ENCODE results near the gene KRTAP9-4. TPM values are rescaled to one million over a fixed set of nuclear protein-coding genes. Genes with fewer than 3 reads are reported as not detected.
"Not testable (repeated sequence)": the region's sequence is repeated elsewhere in the genome, so short reads cannot be mapped to it uniquely, and the experiment has no call there.

KRTAP9-4 gene, protein sequence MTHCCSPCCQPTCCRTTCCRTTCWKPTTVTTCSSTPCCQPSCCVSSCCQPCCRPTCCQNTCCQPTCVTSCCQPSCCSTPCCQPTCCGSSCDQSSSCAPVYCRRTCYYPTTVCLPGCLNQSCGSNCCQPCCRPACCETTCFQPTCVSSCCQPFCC
- total RNA-seq (2014; rRNA removed; shearing (Covaris generic)), result not detected in 2 replicates

GRCh38 chr17:41249637-41250240 is at the start of gene KRTAP9-4:
TSS of gene KRTAP9-4 (plus strand) at chr17:41249687. CDS start at chr17:41249721, 34 bp downstream.
- not testable (repeated sequence) for DNase-seq (ENCODE audit: low read depth)

DNA sequence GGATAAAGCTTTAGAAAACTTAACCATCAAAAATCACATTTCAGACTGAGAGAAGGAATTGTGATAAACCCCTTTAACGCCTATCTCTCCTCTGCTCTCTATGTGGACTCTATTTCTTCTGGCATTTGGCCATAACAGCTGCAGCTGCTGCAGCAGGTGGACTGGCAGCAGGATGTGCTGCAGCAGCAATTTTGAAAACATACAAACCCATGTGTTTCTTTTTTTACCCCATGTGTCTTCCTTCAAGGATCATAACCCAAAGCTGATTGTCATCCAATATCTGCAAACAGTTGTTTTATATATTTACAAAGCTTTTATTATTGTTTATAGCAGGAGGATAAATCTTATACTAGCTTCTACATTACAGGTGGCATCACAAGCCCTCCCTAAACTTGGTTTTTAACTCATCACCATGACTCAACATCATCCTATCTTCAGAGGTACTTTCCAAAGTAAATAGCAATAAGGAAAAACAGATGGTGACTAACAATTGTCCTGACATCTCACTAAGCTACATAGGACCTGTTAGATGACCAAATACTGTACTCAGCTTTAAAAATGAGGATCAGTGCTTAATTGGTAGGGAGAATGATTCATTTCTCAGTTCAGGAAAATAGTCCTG is 37.5 kb upstream of the KRTAP9-4 start:
- peak; percentile 29 for DNase-seq (ENCODE audit: low read depth)

DNA sequence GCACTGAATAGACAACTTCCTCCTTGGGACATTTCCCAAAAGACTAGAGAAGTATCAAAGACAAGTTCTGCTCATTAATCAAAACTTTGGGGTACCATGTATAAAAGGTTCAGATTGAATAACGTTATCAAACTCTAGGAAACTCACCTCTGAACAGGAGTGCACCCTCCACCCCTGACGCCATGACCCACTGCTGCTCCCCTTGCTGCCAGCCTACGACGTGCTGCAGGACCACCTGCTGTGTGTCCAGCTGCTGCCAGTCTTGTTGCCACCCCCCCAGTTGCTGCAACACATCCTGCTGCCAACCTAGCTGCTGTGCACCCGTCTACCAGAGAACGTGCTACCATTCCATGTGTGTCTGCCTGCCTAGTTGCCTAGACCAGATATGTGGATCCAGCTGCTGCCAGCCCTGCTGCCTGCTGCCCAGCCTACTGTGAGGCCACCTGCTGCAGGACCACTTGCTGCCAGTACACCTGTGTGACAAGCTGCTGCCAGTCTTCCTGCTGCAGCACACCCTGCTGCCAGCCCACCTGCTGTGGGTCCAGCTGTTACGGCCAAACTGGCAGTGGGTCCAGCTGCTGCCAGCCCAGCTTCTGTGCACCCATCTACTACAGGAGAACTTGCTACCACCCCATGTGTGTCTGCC is 36.8 kb upstream of the KRTAP9-4 start:
- DNase-seq (ENCODE audit: low read depth), result peak; percentile 15

DNA sequence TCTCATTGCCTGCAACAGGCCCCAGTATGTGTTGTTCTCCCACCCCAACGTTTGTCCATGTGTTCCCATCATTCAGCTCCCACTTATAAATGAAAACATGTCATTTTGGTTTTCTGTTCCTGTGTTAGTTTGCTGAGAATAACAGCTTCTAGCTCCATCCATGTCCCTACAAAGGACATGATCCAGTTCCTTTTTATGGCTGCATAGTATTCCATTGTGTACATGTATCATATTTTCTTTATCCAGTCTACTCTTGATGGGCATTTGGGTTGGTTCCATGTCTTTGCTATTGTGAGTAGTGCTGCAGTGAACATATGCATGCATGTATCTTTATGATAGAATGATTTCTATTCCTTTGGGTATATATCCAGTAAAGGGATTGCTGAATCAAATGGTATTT is 33.8 kb upstream of the KRTAP9-4 start:
- no peak for DNase-seq (ENCODE audit: low read depth)

DNA sequence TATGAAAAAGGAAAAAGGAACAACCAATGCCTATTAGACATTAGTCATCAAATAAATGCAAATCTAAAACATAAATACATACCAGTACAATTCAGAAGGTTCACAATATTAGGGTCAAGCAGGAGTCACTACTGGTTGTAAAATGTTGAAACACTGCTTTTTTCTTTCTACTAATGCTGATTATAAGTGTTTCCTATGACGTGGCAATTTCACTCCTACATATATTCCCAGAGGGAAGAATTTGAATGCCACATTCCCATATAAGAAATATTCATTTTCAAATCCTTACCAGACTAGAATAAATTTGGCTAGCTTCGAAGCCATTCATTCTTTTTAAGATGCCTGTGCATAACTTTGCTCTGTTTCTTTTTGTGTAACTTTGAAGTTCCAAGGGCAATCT is 25.7 kb upstream of the KRTAP9-4 start:
- no peak for DNase-seq (ENCODE audit: low read depth)

DNA sequence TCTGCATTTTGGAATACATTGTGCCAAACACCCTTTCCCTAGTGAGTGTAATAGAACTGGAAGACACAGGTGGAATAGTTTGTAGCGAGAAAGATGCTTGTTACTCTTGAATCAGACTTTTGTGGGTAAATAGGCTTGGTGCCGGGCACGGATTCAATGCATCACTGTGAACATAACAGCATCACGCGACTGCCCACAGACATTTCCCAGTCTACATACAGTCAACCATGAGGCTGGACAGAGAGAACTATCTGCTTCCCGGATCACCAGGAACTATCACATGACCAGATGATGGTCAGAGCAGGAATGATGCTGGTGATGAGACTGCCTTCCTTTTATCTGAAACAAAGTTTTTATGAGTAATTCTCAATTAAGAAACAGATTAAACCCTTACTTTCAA is 23.4 kb upstream of the KRTAP9-4 start:
- no peak for DNase-seq (ENCODE audit: low read depth)

DNA sequence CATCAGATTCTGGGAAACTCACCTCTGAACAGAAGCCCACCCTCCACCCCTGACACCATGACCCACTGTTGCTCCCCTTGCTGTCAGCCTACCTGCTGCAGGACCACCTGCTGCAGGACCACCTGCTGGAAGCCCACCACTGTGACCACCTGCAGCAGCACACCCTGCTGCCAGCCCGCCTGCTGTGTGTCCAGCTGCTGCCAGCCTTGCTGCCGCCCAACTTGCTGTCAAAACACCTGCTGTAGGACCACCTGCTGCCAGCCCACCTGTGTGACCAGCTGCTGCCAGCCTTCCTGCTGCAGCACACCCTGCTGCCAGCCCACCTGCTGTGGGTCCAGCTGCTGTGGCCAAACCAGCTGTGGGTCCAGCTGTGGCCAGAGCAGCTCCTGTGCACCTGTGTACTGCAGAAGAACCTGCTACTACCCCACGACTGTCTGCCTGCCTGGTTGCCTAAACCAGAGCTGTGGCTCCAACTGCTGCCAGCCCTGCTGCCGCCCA is 22.8 kb upstream of the KRTAP9-4 start, which contains the start of gene KRTAP9-2:
Gene KRTAP9-2 (plus strand): TSS at position 51 of the 498 bp plus-strand sequence. CDS start 7 bp downstream, at position 58.
- not testable (repeated sequence) for DNase-seq (ENCODE audit: low read depth)

- no peak for DNase-seq (ENCODE audit: low read depth)
Observed at GRCh38 chr17:41230094-41230493, 19.4 kb upstream of the KRTAP9-4 start.

DNA sequence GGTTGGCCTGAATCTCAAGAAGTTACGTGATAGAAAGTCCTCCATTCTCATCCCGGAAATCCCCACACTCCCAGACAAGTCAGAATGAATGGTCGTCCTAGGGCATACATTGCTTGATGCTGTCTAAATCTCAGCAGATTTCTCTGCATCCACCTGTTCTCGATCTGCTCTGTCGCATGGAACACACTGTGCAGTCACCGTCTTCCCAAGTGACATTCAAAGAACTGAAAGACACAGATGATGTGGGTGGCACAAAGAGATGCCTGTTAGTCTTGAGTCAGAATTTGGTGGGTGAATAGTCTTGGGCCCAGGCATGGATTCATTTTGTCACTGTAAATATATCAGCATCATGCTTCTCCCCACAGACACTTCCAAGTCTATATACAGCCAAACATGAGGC is 17.8 kb upstream of the KRTAP9-4 start:
- no peak for DNase-seq (ENCODE audit: low read depth)

DNA sequence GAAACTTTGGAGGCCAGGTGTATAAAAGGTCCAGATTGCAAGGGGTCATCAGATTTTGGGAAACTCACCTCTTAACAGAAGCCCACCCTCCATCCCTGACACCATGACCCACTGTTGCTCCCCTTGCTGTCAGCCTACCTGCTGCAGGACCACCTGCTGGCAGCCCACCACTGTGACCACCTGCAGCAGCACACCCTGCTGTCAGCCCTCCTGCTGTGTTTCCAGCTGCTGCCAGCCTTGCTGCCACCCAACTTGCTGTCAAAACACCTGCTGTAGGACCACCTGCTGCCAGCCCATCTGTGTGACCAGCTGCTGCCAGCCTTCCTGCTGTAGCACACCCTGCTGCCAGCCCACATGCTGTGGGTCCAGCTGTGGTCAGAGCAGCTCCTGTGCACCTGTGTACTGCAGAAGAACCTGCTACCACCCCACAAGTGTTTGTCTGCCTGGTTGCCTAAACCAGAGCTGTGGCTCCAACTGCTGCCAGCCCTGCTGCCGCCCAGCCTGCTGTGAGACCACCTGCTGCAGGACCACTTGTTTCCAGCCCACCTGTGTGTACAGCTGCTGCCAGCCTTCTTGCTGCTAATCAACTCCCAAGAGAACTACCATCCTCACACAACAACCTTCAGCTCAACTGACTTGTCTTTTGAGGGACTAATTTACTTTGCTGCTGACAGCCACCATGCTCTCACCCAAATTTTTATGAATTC is 16.9 kb upstream of the KRTAP9-4 start, which contains the start of gene KRTAP9-3:
Gene KRTAP9-3 (plus strand): TSS at position 51 of the 707 bp plus-strand sequence. CDS start 53 bp downstream, at position 104.
- not testable (repeated sequence) for DNase-seq (ENCODE audit: low read depth)

- DNase-seq (ENCODE audit: low read depth), result not testable (repeated sequence)
Observed at GRCh38 chr17:41237116-41237515, 12.4 kb upstream of the KRTAP9-4 start.

DNA sequence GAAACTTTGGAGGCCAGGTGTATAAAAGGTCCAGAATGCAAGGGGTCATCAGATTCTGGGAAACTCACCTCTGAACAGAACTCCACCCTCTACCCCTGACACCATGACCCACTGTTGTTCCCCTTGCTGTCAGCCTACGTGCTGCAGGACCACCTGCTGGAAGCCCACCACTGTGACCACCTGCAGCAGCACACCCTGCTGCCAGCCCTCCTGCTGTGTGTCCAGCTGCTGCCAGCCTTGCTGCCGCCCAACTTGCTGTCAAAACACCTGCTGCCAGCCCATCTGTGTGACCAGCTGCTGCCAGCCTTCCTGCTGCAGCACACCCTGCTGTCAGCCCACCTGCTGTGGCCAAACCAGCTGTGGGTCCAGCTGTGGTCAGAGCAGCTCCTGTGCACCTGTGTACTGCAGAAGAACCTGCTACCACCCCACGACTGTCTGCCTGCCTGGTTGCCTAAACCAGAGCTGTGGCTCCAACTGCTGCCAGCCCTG is 11.5 kb upstream of the KRTAP9-4 start, which contains the start of gene KRTAP9-8:
Gene KRTAP9-8 (plus strand): TSS at position 51 of the 489 bp plus-strand sequence. CDS start 53 bp downstream, at position 104.
- DNase-seq (ENCODE audit: low read depth), result not testable (repeated sequence)

DNA sequence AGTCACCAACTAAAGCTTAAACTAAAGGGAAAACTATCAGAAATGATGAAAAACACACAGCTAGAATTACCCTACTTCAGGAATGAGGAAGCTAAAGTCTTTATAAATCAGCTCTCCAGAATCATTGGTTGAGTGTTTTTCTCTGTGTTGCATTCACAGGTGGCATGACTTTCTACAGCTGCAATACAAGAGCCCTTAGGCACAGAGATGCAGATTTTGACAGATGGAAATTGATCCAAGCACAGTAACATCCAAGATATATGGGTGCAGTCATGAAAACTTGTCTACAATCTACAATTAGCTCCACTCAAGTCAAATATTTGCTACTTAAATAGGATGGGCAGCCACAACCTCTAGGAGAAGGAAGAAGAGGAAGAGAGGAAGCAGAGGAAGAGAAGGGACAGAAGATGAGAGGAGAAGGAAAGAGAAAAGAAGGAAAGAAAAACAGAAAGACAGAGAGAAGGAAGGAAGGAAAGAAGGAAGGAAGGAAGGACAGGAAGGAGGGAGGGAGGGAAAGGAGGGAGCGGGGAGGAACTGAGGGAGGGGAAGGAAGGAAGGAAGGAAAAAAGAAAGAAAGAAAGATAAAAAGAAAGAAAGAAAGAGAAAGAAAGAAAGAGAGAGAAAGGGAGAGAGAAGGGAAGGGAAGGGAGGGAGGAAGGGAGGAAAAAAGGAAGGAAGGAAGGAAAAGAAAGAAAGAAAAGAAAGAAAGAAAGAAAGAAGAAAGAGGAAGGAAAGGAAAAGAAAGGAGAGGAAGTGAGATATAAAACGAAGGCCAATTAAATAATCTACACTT is 2.3 kb upstream of the KRTAP9-4 start:
- not testable (repeated sequence) for DNase-seq (ENCODE audit: low read depth)

DNA sequence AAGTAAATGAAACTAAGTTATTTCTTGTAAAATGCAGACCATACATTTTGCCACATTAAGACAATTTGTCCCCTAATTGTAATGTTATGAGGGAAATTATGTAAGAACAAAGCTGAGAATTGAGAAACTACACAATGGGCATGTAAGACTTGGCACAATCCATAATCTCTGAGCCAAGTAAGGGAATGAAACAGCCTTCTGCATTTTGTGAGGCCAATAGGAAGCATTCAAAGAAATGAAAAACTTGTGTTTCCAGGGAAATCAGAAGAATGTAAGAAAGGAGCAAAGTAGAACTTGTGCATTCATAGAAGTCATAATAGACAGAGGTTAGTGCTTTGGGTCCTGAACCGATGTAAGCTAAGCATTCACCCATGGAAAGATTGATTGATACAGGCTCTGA is 1.8 kb downstream of the KRTAP9-4 start:
- no peak for DNase-seq (ENCODE audit: low read depth)

DNA sequence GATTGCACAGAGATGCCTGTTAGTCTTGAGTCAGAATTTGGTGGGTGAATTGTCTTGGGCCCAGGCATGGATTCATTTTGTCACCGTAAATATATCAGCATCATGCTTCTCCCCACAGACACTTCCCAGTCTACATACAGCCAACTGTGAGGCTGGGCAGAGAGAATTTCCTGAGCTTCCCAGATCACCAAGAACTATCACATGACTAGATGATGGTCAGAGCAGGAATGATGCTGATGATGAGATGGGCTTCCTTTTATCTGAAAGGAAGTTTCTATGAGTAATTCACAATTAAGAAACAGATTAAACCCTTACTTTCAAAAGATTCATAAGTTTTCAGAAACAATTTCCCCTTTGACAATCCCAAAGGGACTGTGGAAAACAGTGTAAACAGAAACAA is 5.4 kb downstream of the KRTAP9-4 start:
- DNase-seq (ENCODE audit: low read depth), result no peak

DNA sequence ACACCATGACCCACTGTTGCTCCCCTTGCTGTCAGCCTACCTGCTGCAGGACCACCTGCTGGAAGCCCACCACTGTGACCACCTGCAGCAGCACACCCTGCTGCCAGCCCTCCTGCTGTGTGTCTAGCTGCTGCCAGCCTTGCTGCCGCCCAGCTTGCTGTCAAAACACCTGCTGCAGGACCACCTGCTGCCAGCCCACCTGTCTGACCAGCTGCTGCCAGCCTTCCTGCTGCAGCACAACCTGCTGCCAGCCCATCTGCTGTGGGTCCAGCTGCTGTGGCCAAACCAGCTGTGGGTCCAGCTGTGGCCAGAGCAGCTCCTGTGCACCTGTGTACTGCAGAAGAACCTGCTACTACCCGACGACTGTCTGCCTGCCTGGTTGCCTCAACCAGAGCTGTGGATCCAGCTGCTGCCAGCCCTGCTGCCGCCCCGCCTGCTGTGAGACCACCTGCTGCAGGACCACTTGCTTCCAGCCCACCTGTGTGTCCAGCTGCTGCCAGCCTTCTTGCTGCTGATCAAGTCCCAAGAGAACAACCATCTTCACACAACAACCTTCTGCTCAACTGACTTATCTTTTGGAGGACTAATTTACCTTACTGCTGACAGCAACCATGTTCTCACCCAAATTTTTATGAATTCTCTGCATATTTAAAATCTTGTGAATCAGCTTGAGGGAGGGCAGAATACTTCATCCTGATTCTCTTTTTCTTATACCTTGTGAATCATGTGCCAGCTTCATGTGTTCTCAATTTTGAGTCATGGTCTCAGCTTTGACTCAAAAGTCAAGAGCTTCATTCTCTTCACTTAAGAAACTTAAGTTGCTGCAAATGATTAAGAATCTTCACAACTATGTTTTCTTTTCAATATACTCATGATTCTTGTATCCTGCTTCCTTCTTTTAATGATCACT is 6.1 kb downstream of the KRTAP9-4 start, which contains the start of gene KRTAP9-9:
Gene KRTAP9-9 (plus strand): TSS at position 4 of the 910 bp plus-strand sequence.
- not testable (repeated sequence) for DNase-seq (ENCODE audit: low read depth)

DNA sequence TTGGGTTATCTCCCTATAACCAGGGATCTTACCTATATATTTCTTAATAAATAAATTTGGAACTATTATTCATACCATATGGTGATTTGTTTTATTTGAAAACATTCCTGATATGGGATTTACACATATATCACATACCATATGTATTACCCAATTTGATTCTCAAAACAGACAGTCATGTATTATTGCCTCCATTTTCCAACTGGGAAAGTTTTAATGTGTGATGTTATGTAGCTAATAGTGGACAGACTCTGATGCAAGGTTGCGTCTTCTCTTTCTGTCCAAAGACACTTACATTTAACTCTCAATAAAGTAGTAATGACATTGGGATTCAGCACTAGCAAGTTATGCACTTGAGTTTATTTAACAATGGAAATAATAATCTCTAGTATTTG is 6.8 kb downstream of the KRTAP9-4 start:
- no peak for DNase-seq (ENCODE audit: low read depth)

- DNase-seq (ENCODE audit: low read depth), result no peak
Observed at GRCh38 chr17:41258406-41258805, 8.9 kb downstream of the KRTAP9-4 start.

- DNase-seq (ENCODE audit: low read depth), result no peak
Observed at GRCh38 chr17:41263212-41263611, 13.7 kb downstream of the KRTAP9-4 start.

Measured in Daoy (cell line).